Middle frontal gyrus (tissue), 1 donor: ENCODE results near the gene ARF1.

Experiments used
- DNase-seq: peaks from one replicate; pipeline ENCODE4 v3.0.0-alpha.2; 2015; ENCODE audit warnings: low spot score; ENCODE audit errors: extremely low spot score

ARF1 gene

DNA sequence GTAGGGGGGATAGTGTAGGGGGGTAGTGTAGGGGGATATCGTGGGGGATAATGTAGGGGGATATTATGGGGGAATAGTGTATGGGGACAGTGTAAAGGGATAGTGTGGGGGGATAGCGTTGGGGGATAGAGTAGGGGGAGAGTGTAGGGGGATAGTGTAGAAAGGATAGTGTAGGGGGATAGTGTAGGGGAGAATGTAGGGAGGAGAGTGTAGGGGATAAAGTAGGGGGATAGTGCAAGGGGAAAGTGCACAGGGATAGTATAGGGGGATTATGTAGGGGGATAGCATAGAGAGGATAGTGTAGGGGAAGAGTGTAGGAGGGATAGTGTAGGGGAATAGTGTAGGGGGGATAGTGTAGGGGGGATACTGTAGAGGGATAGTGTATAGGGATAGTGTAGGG is 12.3 kb upstream of the ARF1 start:
- DNase-seq: no peak

- no peak for DNase-seq
Observed at GRCh38 chr1:228070851-228071250, 11.7 kb upstream of the ARF1 start.

GRCh38 chr1:228071839-228072657 is 10.5 kb upstream of the ARF1 start:
- no peak for DNase-seq

DNA sequence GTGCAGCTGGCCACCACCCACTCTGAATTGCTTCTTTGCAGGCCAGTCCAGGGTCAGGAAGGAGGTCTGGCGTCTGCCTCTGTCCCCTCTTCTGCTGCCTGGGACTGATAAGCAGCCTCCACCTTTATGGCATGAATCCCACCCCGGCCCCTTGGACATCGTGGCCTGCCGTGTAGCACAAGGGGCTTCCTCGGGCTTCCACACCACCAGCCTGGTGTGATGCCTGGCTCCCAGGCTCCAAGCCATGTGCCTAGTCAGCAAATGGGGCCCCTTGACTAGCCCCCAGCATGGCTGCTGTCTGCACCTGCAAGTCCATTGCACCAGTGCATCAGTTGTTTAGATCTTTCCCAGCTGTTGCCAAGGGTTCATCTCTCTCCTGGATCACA is 9.9 kb upstream of the ARF1 start:
- no peak for DNase-seq

DNA sequence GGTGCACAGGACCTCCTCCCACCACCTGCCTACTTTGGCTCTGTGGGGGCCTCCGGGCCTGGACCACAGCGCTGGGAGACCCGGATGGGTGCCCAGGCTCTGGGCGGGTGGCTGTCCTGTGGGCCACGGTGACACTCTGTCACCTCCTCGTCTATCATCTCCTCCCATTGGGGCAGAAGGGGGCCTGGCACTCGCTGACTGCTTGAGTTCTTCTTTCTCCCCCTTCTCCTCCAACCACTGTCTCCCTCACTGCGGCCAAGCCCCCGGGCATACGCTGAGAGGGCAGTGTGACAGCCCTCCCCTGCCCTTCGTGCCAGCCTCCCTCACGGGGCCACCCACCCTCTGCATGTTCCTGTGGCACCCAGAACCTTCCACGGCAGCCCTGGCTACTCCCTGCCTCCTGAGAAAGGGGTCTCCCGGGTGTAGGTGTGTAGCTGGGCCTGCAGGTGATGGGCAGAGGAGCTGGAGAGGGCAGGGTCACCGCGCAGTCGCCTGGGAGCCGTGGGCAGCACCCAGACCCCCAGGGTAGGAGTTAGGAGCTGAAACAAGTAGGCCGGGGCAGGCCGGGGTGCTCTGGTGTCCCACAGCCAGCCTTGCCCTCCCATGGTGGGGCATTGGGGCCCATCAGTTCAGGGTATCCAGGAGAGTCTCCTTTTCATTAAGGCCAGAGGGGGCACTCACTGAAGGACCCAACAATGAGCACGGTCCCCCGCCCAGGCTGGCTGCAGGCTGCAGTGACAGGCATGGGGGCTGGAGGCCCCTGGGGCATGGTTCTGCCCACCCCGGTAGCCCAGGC is 9.2 kb upstream of the ARF1 start:
- no peak for DNase-seq

DNA sequence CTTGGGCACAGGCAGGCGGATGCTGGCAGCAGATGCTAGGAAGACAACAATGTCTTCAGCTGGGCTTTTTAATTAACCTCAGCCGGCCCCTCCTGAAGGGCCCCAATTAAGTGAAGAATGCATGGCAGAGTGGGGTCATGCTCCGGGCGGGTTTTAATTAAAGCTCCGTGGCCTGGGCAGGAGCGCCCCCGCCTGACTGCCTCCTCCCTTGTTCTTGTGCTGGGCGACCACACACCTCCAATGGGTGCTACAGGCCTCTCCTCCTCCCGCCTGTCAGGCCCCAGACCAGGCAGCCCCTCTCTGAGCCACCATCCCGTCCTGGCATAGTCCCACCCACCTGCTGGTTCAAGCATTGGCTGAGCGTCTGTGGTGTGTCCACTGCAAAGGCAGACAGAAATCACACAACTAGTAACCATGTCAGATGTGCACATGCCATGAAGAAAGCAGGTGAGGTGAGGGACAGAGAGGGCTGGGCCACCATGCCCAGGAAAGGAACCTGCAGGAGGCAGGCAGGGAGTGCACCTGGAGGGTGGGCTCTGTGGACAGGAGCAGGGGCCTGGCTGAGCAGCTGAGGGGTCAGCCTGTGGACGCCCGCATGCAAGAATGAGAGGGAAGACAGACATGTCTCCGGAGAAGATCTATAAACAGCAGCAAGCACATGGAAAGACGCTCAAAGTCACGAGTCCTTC is 8.5 kb upstream of the ARF1 start:
- no peak for DNase-seq

DNA sequence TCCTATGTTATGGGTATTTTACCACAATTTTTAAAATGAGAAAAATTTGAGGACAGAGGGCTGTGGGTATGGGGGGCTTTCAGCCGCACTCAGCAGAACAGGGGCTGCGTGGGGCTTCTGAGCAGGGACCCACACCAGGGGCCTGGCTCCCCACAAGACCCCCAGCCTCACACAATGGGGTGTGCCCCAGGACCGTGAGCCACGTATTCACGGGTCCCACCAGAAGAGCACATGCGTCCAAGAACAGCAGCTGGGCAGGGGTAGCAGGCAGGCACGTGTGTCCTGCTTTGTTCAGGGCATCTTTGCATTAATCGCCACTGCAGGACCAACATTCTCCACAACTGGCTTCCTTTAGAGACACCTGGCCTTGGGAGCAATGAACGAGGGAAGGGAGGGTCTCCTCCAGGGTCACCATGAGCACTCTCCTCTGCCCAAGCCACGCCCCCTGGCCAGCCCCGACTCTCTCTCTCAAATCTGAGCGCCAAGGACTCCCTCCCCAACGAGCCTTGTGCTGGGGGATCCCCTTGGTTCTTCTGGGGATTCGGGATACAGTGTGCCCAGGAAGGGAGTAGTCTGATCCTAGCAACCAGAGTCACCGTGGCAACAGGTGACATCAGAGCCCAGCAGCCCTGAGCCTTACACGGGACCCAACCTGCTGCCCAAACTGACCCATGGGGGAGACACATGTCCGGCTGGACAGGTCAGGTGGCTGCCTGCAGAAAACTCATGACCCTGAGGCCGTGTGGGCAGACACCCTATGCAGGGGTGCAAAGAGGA is 7.4 kb upstream of the ARF1 start:
- no peak for DNase-seq

- no peak for DNase-seq
Observed at GRCh38 chr1:228075801-228076271, 6.7 kb upstream of the ARF1 start.

- DNase-seq: no peak
Observed at GRCh38 chr1:228076796-228077430, 5.6 kb upstream of the ARF1 start.

GRCh38 chr1:228077565-228078330 is 4.8 kb upstream of the ARF1 start:
- DNase-seq: no peak

GRCh38 chr1:228079013-228079412 is 3.5 kb upstream of the ARF1 start:
- DNase-seq: no peak

GRCh38 chr1:228079601-228080263 is 2.8 kb upstream of the ARF1 start:
- DNase-seq: no peak

GRCh38 chr1:228081144-228081543 is 1.4 kb upstream of the ARF1 start:
- no peak for DNase-seq

DNA sequence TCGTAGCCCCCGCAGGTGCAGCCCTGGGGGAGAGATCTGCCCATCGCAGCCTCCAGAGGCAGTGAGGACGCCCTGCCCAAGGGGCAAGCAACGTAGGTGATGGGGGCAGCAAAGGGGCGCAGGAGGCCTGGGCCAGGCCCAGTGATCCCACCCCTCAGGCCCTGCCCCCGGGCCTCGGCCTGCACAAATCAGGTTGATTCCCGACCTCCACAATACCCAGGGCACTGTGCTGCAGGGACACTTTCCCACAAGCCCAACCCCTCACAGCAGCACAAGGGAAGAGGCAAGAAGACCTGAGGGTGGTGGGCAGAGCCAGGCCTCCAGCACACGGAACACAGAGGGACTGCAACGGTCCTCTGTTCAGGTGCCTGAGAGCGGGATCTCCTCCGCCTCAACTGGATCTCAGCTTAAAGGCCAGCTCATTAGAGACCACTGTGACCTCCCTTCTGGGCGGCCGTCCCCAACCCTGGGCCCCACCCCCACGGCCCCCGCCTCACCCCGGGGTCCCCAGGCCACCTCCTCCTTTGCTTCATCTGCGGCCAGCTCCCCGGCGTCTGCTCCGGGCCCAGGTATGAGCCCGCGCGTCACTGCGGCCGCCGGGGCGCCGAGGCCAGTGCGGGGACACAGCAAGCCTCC is 812 bp upstream of the ARF1 start:
- DNase-seq: no peak

- no peak for DNase-seq
Observed at GRCh38 chr1:228082918-228083870, 686 bp downstream of the ARF1 start.

DNA sequence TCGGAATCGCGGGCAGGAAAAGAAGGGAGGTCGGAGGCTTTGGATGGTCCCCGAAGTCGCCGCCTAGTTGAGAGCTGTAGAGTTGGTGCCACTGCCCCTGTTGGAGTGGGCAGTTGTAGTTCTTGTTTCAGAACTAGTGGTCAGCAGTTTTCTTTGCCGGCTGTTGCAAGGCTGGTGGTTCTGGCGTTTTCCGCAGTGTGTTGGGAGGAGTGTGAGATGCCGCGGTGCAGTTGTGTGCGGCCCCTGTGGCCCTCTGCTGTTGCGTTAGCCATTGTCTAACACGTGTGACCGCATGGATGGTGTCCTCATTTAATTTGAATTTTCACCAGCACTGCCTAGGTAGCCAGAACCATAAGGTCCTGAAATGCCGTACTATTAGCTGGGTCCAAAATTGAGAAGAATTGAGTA is 1.4 kb downstream of the ARF1 start:
- DNase-seq: no peak

GRCh38 chr1:228084325-228084724 is 1.8 kb downstream of the ARF1 start:
- DNase-seq: no peak

DNA sequence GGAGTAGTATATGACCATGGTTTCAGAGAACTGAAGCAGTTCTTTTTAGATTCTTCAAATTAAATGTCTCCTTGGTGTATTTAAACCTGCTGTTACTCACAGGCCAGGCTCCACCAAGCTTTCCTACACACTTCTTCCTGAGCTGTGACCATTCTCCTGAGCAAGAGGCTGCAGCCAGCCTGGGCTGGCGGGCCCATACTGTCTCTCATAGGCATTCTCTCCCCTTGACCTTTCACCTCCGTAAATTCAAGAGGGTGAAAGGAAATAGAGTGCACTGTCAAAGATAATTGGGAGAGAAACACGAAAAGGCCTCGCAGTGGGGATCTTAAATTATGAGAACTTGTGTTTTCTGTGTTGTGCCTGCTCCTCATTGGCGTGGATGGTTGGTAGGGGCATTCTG is 2.3 kb downstream of the ARF1 start:
- DNase-seq: no peak
